H1 (cell line): ENCODE data around the gene ACER3. TPM values are rescaled to one million over a fixed set of nuclear protein-coding genes. Genes with fewer than 3 reads are reported as not detected.

ENCODE experiments used
- ATF2 ChIP-seq: IDR thresholded peaks from 2 replicates; pipeline ENCODE4 v1.6.1; 2012; ENCODE audit warnings: low read length, inconsistent platforms
- ATF3 ChIP-seq: IDR thresholded peaks from 2 replicates; pipeline ENCODE4 v1.6.1; 2011; ENCODE audit warnings: low read depth, mild to moderate bottlenecking, low read length; ENCODE audit not compliant: insufficient read depth
- CBX8 ChIP-seq: fragments of 300-800, 300-1000 bp; sonication (generic); IDR thresholded peaks from 2 replicates; pipeline ENCODE4 v1.7.1; 2016; ENCODE audit warnings: low read depth, low read length, borderline replicate concordance
- CHD7 ChIP-seq: fragments of 300-600 bp; sonication (generic); IDR thresholded peaks from 2 replicates; pipeline ENCODE4 v1.7.1; 2012; ENCODE audit warnings: low read length, moderate library complexity, mild to moderate bottlenecking, inconsistent platforms; ENCODE audit not compliant: insufficient replicate concordance
- KDM5A ChIP-seq: fragments of 200-600 bp; IDR thresholded peaks from 2 replicates; pipeline ENCODE4 v1.7.1; 2012; ENCODE audit warnings: mild to moderate bottlenecking, low read length, inconsistent platforms, mixed read lengths
- POU5F1 ChIP-seq: IDR thresholded peaks from 2 replicates; pipeline ENCODE4 v1.6.1; 2011; ENCODE audit warnings: low read depth, mild to moderate bottlenecking, low read length, moderate library complexity
- RXRA ChIP-seq: IDR thresholded peaks from 2 replicates; pipeline ENCODE4 v1.6.1; 2011; ENCODE audit warnings: low read depth, mild to moderate bottlenecking, low read length, moderate library complexity; ENCODE audit not compliant: insufficient read depth
- polyA plus RNA-seq, 7 experiments: library from polyadenylated mRNA; depleted of rRNA in 3 of 7; stranded (reverse) in 5 of 7; unstranded in 2 of 7; fragments of >200 nt in 5 of 7; fragments of 200-250 nt in 2 of 7; gene quantifications; 1 replicate in 5 of 7; 2 replicates in 1 of 7; 4 replicates in 1 of 7; pipeline versions ENCODE4 v1.2.1 to v1.2.3, GENCODE V29; 2011 to 2013; ENCODE audit warnings: missing spikeins in 2 of 7, mixed read lengths in 2 of 7
- total RNA-seq: library from RNA; stranded (reverse); fragmentation: NEBNext Ultra II Directional; extraction: Animal tissue kit (Norgen Biotek cat#: 25700); gene quantifications from 2 replicates; pipeline ENCODE4 v1.2.1, GENCODE V29; 2021

ACER3 gene
- total and polyA plus RNA-seq, 2 of the 8 experiments (the other 6 are each of a cell fraction or from before 2014, with no cell fraction given): 5.7 to 16.2 TPM

GRCh38 chr11:76838678-76839068, 22.0 kb upstream of the ACER3 start (continued):
- TF ChIP-seq CHD7 (no peak), ATF3 (0 out of 2 replicates have a peak, but pooled peaks have one; percentile 29), CBX8 (no peak), RXRA (no peak), ATF2 (no peak), POU5F1 (no peak), KDM5A (no peak)
